ENCODE data around the gene GARIN5B. TPM values are rescaled to one million over a fixed set of nuclear protein-coding genes. Genes with fewer than 3 reads are reported as not detected.

Gene GARIN5B
- total and polyA plus RNA-seq, 2 of the 13 experiments (the other 11 are each of a cell fraction or from before 2014, with no cell fraction given) = not detected

GRCh38 chr19:55385724-55386492 lies 22.8 kb upstream of the GARIN5B start, which contains the start of gene RPL28 (continued):
- TF ChIP-seq SKIL (CRISPR knock-in tag; IDR thresholded peaks at IDR 0.05; ENCODE audit: borderline replicate concordance) (0 out of 2 replicates have a peak, but pooled peaks have one; percentile 21), DMAP1 (CRISPR knock-in tag; IDR thresholded peaks at IDR 0.05) (peak; percentile 95), LRRFIP1 (CRISPR knock-in tag; conservative IDR thresholded peaks at IDR 0.05) (no peak), PHF21A (CRISPR knock-in tag; IDR thresholded peaks at IDR 0.05) (no peak; the same call in none of the 2 replicates), HNF4A (CRISPR knock-in tag; IDR thresholded peaks at IDR 0.05) (no peak), TBL1XR1 (IDR thresholded peaks at IDR 0.05; ENCODE audit: borderline replicate concordance, low read length, partially characterized antibody) (peak; percentile 16), ZNF407 (CRISPR knock-in tag; IDR thresholded peaks at IDR 0.05; ENCODE audit: not compliant biosample characterization) (no peak), HCFC1 (IDR thresholded peaks at IDR 0.05; ENCODE audit: low read depth, low read length) (peak; percentile 46; the same call in 1 of the 2 replicates), MXI1 (IDR thresholded peaks at IDR 0.05; ENCODE audit: borderline replicate concordance, low read depth, low read length) (peak; percentile 66; the same call in 1 of the 3 replicates), GATA4 (IDR thresholded peaks at IDR 0.05; ENCODE audit: borderline replicate concordance, low read depth) (peak; percentile 75), HNF1B (CRISPR knock-in tag; IDR thresholded peaks at IDR 0.05) (peak; percentile 31; the same call in 1 of the 2 replicates), ATF3 (CRISPR knock-in tag; IDR thresholded peaks at IDR 0.05) (peak; percentile 21; the same call in 1 of the 2 replicates)
